CD8-positive, alpha-beta memory T cell (primary cell): ENCODE data around the gene PRXL2C. TPM values are rescaled to one million over a fixed set of nuclear protein-coding genes. Genes with fewer than 3 reads are reported as not detected.
"Not testable (repeated sequence)": the region's sequence is repeated elsewhere in the genome, so short reads cannot be mapped to it uniquely, and the experiment has no call there.

Experiments
- CTCF ChIA-PET: fragments of 350-600 bp; sonication (Branson Sonifier 250); formaldehyde crosslinking; loops from one replicate; lab custom pipeline; 2021; ENCODE audit warnings: antibody characterized with exemption; lab: Charles Lee
- POLR2A ChIA-PET: fragments of 350-600 bp; sonication (Branson Sonifier 250); formaldehyde crosslinking; loops from one replicate; lab custom pipeline; 2021; ENCODE audit warnings: antibody characterized with exemption; lab: Charles Lee
- DNase-seq, 5 donors: peaks; one replicate each; pipeline versions ENCODE4 v3.0.0 to v3.0.0-alpha.2; 2020 to 2022; ENCODE audit warnings: mixed read lengths in 1 of 5
- H3K27ac ChIP-seq: one replicate; pipeline ENCODE4 v1.7.0; 2013; ENCODE audit warnings: low read depth, mild to moderate bottlenecking, low read length, moderate library complexity
- H3K27me3 ChIP-seq: 2 replicates; pipeline ENCODE4 v1.7.0; 2013; ENCODE audit warnings: low read length, mild to moderate bottlenecking; ENCODE audit not compliant: insufficient read depth, poor library complexity, severe bottlenecking
- H3K36me3 ChIP-seq: 2 replicates; pipeline ENCODE4 v1.7.0; 2013; ENCODE audit warnings: mild to moderate bottlenecking, low read length, moderate library complexity; ENCODE audit not compliant: insufficient read depth
- H3K4me1 ChIP-seq: 2 replicates; pipeline ENCODE4 v1.7.0; 2013; ENCODE audit warnings: mild to moderate bottlenecking, low read length, moderate library complexity; ENCODE audit not compliant: insufficient read depth
- H3K4me3 ChIP-seq: 2 replicates; pipeline ENCODE4 v1.7.0; 2013; ENCODE audit warnings: mild to moderate bottlenecking, low read length
- H3K9me3 ChIP-seq: 2 replicates; pipeline ENCODE4 v1.7.0; 2013; ENCODE audit warnings: mild to moderate bottlenecking, low read length
- H3K27ac Mint-ChIP-seq, 8 donors: one replicate each; pipeline ENCODE4 v1.8.0; 2020 to 2021; ENCODE audit warnings: mixed read lengths in 8 of 8, mild to moderate bottlenecking in 6 of 8, inconsistent platforms in 3 of 8, moderate library complexity in 3 of 8
- H3K27me3 Mint-ChIP-seq, 2 donors: one replicate each; pipeline ENCODE4 v1.8.0; 2020 to 2021; ENCODE audit warnings: mixed read lengths in 2 of 2, mild to moderate bottlenecking in 1 of 2, moderate library complexity in 1 of 2
- H3K36me3 Mint-ChIP-seq, 3 donors: one replicate each; pipeline ENCODE4 v1.8.0; 2020 to 2021; ENCODE audit warnings: mixed read lengths in 3 of 3, inconsistent platforms in 1 of 3, mild to moderate bottlenecking in 1 of 3
- H3K4me1 Mint-ChIP-seq, 3 donors: one replicate each; pipeline ENCODE4 v1.8.0; 2020 to 2021; ENCODE audit warnings: mixed read lengths in 3 of 3, inconsistent platforms in 1 of 3, mild to moderate bottlenecking in 1 of 3
- H3K4me3 Mint-ChIP-seq, 7 donors: one replicate each; pipeline ENCODE4 v1.8.0; 2020 to 2021; ENCODE audit warnings: mixed read lengths in 7 of 7, mild to moderate bottlenecking in 6 of 7, moderate library complexity in 4 of 7, inconsistent platforms in 2 of 7
- H3K9me3 Mint-ChIP-seq, 5 donors: one replicate each; pipeline ENCODE4 v1.8.0; 2020 to 2022; ENCODE audit warnings: mixed read lengths in 5 of 5, mild to moderate bottlenecking in 3 of 5, moderate library complexity in 2 of 5, inconsistent platforms in 1 of 5
- polyA plus RNA-seq: library from polyadenylated mRNA; unstranded; fragments of 300-500 nt; fragmentation: Illumina TruSeq; gene quantifications from one replicate; pipeline ENCODE4 v1.2.3, GENCODE V29; 2021
- total RNA-seq, 2 experiments: library from RNA; stranded (reverse); gene quantifications; one replicate each; pipeline ENCODE4 v1.2.3, GENCODE V29; 2021

The PRXL2C gene
- total and polyA plus RNA-seq, 3 experiments from 2014 or later, result 9.3 to 15.2 (median 12.0) TPM

GRCh38 chr9:96674906-96675538 is 19.9 kb upstream of the PRXL2C start:
- Histone ChIP-seq H3K4me3 (no peak overlapping the region), H3K36me3 (no peaks in the 10 kb centered on the region), H3K4me1 (no peaks in the 10 kb centered on the region), H3K27me3 (no peaks in the 10 kb centered on the region), H3K27ac (no peak overlapping the region), H3K9me3 (no peaks in the 10 kb centered on the region)
- Mint-ChIP-seq H3K27ac (no peak overlapping the region), H3K4me1 (no peaks in the 10 kb centered on the region), H3K27me3 (peaks cover 22 to 36% of the 10 kb centered on the region in 2 donors), H3K9me3 (no peaks in the 10 kb centered on the region), H3K4me3 (no peak overlapping the region), H3K36me3 (no peaks in the 10 kb centered on the region)
- POLR2A ChIA-PET, result no interaction called here
- CTCF ChIA-PET, result no interaction called here
- no peak for DNase-seq

GRCh38 chr9:96673786-96674185 is 18.7 kb upstream of the PRXL2C start:
- H3K27ac Mint-ChIP-seq, DNase-seq, H3K27me3 ChIP-seq, H3K9me3 ChIP-seq, H3K4me1 Mint-ChIP-seq, H3K36me3 Mint-ChIP-seq, H3K4me3 Mint-ChIP-seq, H3K4me1 ChIP-seq, H3K4me3 ChIP-seq, POLR2A ChIA-PET, H3K36me3 ChIP-seq, H3K27ac ChIP-seq, H3K9me3 Mint-ChIP-seq, CTCF ChIA-PET: not testable (repeated sequence)
- peaks cover 22 to 36% of the 10 kb centered on the region in 2 donors for H3K27me3 Mint-ChIP-seq

GRCh38 chr9:96668868-96669534 is 13.9 kb upstream of the PRXL2C start:
- Histone ChIP-seq H3K4me1 (no peaks in the 10 kb centered on the region), H3K4me3 (no peak overlapping the region), H3K9me3 (no peaks in the 10 kb centered on the region), H3K27me3 (no peaks in the 10 kb centered on the region), H3K36me3 (no peaks in the 10 kb centered on the region), H3K27ac (no peak overlapping the region)
- H3K4me1 Mint-ChIP-seq, result no peaks in the 10 kb centered on the region
- POLR2A ChIA-PET, result no interaction called here
- H3K4me3 Mint-ChIP-seq, result no peak overlapping the region
- no peak for DNase-seq
- H3K27me3 Mint-ChIP-seq, result peaks cover 18 to 30% of the 10 kb centered on the region in 2 donors
- CTCF ChIA-PET, result no interaction called here
- H3K9me3 Mint-ChIP-seq, result no peaks in the 10 kb centered on the region
- H3K36me3 Mint-ChIP-seq, result no peaks in the 10 kb centered on the region
- no peak overlapping the region for H3K27ac Mint-ChIP-seq

- peaks cover 14 to 29% of the 10 kb centered on the region in 2 donors for H3K27me3 Mint-ChIP-seq
- POLR2A ChIA-PET, result no interaction called here
- no peaks in the 10 kb centered on the region for H3K36me3 ChIP-seq
- no peak for DNase-seq
- no peak overlapping the region for H3K27ac Mint-ChIP-seq
- H3K9me3 ChIP-seq, result no peaks in the 10 kb centered on the region
- no peaks in the 10 kb centered on the region for H3K4me1 Mint-ChIP-seq
- no peaks in the 10 kb centered on the region for H3K4me1 ChIP-seq
- H3K4me3 ChIP-seq, result no peak overlapping the region
- no peaks in the 10 kb centered on the region for H3K36me3 Mint-ChIP-seq
- H3K9me3 Mint-ChIP-seq, result no peaks in the 10 kb centered on the region
- CTCF ChIA-PET, result interaction anchor here (1.6 kb wide), 2 partner anchors 9 to 340 kb away, joined by 5 to 9 read pairs; no protein-coding TSS in a partner anchor
- no peaks in the 10 kb centered on the region for H3K27me3 ChIP-seq
- no peak overlapping the region for H3K27ac ChIP-seq
- no peak overlapping the region for H3K4me3 Mint-ChIP-seq
Observed at GRCh38 chr9:96667363-96667728, 12.2 kb upstream of the PRXL2C start.

DNA sequence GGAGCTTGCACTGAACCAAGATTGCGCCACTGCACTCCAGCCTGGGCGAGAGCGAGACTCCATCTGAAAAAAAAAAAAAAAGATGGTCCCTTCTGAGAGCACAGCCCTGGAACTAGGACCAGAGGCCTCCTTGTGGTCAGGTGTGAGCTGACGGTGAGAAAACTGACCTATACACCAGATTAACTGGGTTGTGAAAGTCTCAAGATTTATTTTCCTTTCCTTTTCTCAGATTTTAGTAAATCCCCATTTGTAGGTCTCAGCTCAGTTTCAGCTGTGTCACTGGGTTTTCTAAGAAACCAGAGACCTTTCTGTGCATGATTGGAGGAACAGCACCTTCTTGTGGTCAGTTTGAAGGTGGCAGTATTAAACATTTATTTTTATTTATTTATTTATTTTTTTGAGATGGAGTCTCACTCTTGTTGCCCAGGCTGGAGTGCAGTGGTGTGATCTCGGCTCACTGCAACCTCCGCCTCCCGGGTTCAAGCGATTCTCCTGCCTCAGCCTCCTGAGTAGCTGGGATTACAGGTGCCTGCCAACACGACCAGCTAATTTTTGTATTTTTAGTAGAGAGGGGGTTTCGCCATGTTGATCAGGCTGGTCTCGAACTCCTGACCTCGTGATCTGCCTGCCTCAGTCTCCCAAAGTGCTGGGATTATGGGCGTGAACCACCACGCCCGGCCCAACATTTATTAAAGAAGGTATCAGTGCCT is 11.7 kb upstream of the PRXL2C start:
- POLR2A ChIA-PET, result interaction anchor here (0.7 kb wide), 2 partner anchors 140 to 207 kb away, joined by 3 to 4 read pairs; no protein-coding TSS in a partner anchor
- CTCF ChIA-PET, result interaction anchor here (0.7 to 1.6 kb wide), 5 partner anchors 9 to 435 kb away, joined by 3 to 9 read pairs (median 3); no protein-coding TSS in a partner anchor

GRCh38 chr9:96665789-96666188 is 10.7 kb upstream of the PRXL2C start:
- Mint-ChIP-seq H3K9me3 (no peaks in the 10 kb centered on the region), H3K4me1 (no peaks in the 10 kb centered on the region)

More for the DNA sequence above, 11.7 kb upstream of the PRXL2C start:
- not testable (repeated sequence) for H3K9me3 Mint-ChIP-seq, H3K36me3 ChIP-seq, H3K4me1 ChIP-seq, H3K36me3 Mint-ChIP-seq, H3K27ac Mint-ChIP-seq, H3K9me3 ChIP-seq, H3K27me3 ChIP-seq, H3K4me1 Mint-ChIP-seq, H3K27ac ChIP-seq, H3K4me3 ChIP-seq, H3K4me3 Mint-ChIP-seq
- peak in 2 of 5 donors; percentile 13 to 34 for DNase-seq
- peaks cover 14 to 24% of the 10 kb centered on the region in 2 donors for H3K27me3 Mint-ChIP-seq

GRCh38 chr9:96663506-96664120 is 8.5 kb upstream of the PRXL2C start:
- Mint-ChIP-seq H3K36me3 (no peaks in the 10 kb centered on the region), H3K4me3 (no peak overlapping the region), H3K27ac (no peak overlapping the region), H3K4me1 (no peaks in the 10 kb centered on the region), H3K9me3 (no peaks in the 10 kb centered on the region), H3K27me3 (peaks cover 9 to 19% of the 10 kb centered on the region in 2 donors)
- Histone ChIP-seq H3K4me1 (no peaks in the 10 kb centered on the region), H3K27ac (no peak overlapping the region), H3K36me3 (no peaks in the 10 kb centered on the region), H3K4me3 (no peak overlapping the region), H3K27me3 (no peaks in the 10 kb centered on the region), H3K9me3 (no peaks in the 10 kb centered on the region)
- no peak for DNase-seq
- ChIA-PET CTCF (no interaction called here), POLR2A (interaction anchor here (0.6 kb wide), 1 partner anchor 634 kb away, joined by 4 read pairs; no protein-coding TSS in a partner anchor)

More at GRCh38 chr9:96665789-96666188, 10.7 kb upstream of the PRXL2C start:
- H3K36me3 ChIP-seq, result no peaks in the 10 kb centered on the region
- CTCF ChIA-PET, result interaction anchor here (1.1 to 1.6 kb wide), 2 partner anchors 11 to 349 kb away, joined by 4 to 5 read pairs; no protein-coding TSS in a partner anchor
- POLR2A ChIA-PET, result no interaction called here
- no peak overlapping the region for H3K27ac ChIP-seq
- H3K4me1 ChIP-seq, result no peaks in the 10 kb centered on the region
- Mint-ChIP-seq H3K4me3 (no peak overlapping the region), H3K27me3 (peaks cover 8 to 22% of the 10 kb centered on the region in 2 donors), H3K36me3 (no peaks in the 10 kb centered on the region), H3K27ac (peak overlapping the region in 1 of 8 donors; percentile 22)
- DNase-seq, result no peak
- H3K27me3 ChIP-seq, result no peaks in the 10 kb centered on the region
- H3K4me3 ChIP-seq, result no peak overlapping the region
- no peaks in the 10 kb centered on the region for H3K9me3 ChIP-seq
